ENCODE results near the gene NLGN4Y. TPM values are rescaled to one million over a fixed set of nuclear protein-coding genes. Genes with fewer than 3 reads are reported as not detected.

The NLGN4Y gene
- total RNA-seq, 1 experiment from 2014 or later: not detected

- no peak overlapping the region for H2BK20ac ChIP-seq (ENCODE audit: low read depth, low read length, poor library complexity, severe bottlenecking)
- H3K4me2 ChIP-seq (ENCODE audit: insufficient read depth, insufficient read length, low read length): no peak overlapping the region
- H2BK120ac ChIP-seq (ENCODE audit: low read depth, low read length, poor library complexity, severe bottlenecking): no peak overlapping the region
- H3K18ac ChIP-seq (ENCODE audit: insufficient read length, low read depth, low read length): no peak overlapping the region
- no peak for DNase-seq
- no peak overlapping the region for H4K91ac ChIP-seq (ENCODE audit: insufficient read length, low read depth, low read length)
- no peak overlapping the region for H3K23ac ChIP-seq (ENCODE audit: insufficient read length, low read depth, low read length)
- no peak overlapping the region for H3K9ac ChIP-seq (ENCODE audit: extremely low read depth, insufficient read length, low read length)
- no peak overlapping the region for H2BK12ac ChIP-seq (ENCODE audit: insufficient read length, low read depth, low read length)
- H2AK5ac ChIP-seq (ENCODE audit: insufficient read length, low read length): no peak overlapping the region
- no peak overlapping the region for H2BK5ac ChIP-seq (ENCODE audit: insufficient read length, low read length)
- no peaks in the 10 kb centered on the region for H3K36me3 Mint-ChIP-seq (ENCODE audit: insufficient read depth in 1 of 3, low read depth in 3 of 3)
- H3K27me3 ChIP-seq (ENCODE audit: insufficient read depth, low read length): no peaks in the 10 kb centered on the region
- H2AFZ ChIP-seq (ENCODE audit: low read length): no peak overlapping the region
- H3K9me3 ChIP-seq (ENCODE audit: control insufficient read depth, low read depth, low read length): no peaks in the 10 kb centered on the region
- H3K79me2 ChIP-seq (ENCODE audit: insufficient read depth, low read length): no peaks in the 10 kb centered on the region
- no peak overlapping the region for H3T11ph ChIP-seq (ENCODE audit: low read length)
- no peaks in the 10 kb centered on the region for H4K20me1 ChIP-seq (ENCODE audit: control insufficient read depth, insufficient read depth, insufficient read length)
- H3K4me3 Mint-ChIP-seq: no peak overlapping the region
- no peak overlapping the region for H3K56ac ChIP-seq (ENCODE audit: insufficient read length, low read depth, low read length)
- no peak overlapping the region for H3K27ac Mint-ChIP-seq
- no peaks in the 10 kb centered on the region for H3K4me1 Mint-ChIP-seq
- no peaks in the 10 kb centered on the region for H3K9me3 Mint-ChIP-seq
- no peak overlapping the region for H3K27ac ChIP-seq (ENCODE audit: insufficient read length, low read depth, low read length)
- H3K79me1 ChIP-seq (ENCODE audit: insufficient read depth, low read depth, low read length, poor library complexity, severe bottlenecking): no peaks in the 10 kb centered on the region
- H4K8ac ChIP-seq (replicated peaks; ENCODE audit: insufficient read length, low read depth, low read length): no peak overlapping the region
- no peak overlapping the region for H3K14ac ChIP-seq (ENCODE audit: insufficient read depth, low read length)
- no peak for TF ChIP-seq CTCF (conservative IDR thresholded peaks at IDR 0.05)
- no peak overlapping the region for H2BK15ac ChIP-seq (ENCODE audit: low read depth, low read length)
- no peak overlapping the region for H4K5ac ChIP-seq (ENCODE audit: insufficient read length, low read depth, low read length)
- H3K4me1 ChIP-seq (ENCODE audit: insufficient read depth, low read length): no peaks in the 10 kb centered on the region
- H3K27me3 Mint-ChIP-seq (ENCODE audit: low read depth): no peaks in the 10 kb centered on the region
- no peak overlapping the region for H3K4ac ChIP-seq (ENCODE audit: low read depth, low read length)
- no peaks in the 10 kb centered on the region for H3K23me2 ChIP-seq (ENCODE audit: insufficient read length, low read depth, low read length, poor library complexity, severe bottlenecking)
Measured at GRCh38 chrY:14708158-14708557, 183.8 kb downstream of the NLGN4Y start.

Measured in H9 (cell line).